ENCODE measurements around the gene KHDC4. TPM values are rescaled to one million over a fixed set of nuclear protein-coding genes. Genes with fewer than 3 reads are reported as not detected.
A peak's percentile ranks its signal among the peaks of the same experiment; 100 is the strongest.

The KHDC4 gene
- total and polyA plus RNA-seq, 10 of the 15 experiments (the other 5 are each of a cell fraction or from before 2014, with no cell fraction given), result 11.7 to 109 (median 41.9) TPM

DNA sequence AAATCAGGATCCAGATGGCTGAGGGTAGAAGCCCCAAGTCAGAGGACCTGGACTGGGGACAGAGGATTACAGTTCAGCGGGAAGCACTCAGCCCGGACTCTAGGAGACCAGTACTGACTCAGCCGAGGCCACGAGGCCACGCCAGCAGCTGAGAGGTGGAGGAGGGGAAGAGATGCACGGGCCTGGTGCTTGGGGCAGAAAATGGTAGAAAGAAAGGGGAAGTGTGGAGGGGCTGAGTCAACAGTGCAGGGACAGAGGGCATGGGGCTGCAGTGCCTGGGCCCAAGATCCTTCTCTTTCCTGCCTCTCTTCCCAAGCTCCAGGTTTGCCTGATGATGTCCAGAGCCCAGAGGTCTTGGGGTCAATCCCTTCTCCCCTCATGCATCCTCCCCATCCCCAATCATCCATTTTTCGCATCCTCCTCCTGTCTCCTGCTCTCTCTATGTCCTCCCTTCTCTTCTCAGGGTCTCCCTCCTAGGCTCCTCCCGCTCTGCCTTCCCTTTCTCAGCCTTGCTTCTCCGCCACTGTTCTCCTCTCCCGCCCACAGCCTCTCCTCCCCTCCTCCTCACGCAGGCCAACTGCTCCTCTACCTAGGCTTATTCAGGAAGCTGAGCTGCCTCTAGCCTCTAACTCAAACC lies 36.4 kb upstream of the KHDC4 start (continued):
- no peak for TF ChIP-seq KLF5 (IDR thresholded peaks at IDR 0.05; ENCODE audit: partially characterized antibody)
- TF ChIP-seq RAD21 (IDR thresholded peaks at IDR 0.05; ENCODE audit: insufficient read depth, low read depth, low read length), result no peak
- TF ChIP-seq E4F1 (IDR thresholded peaks at IDR 0.05; ENCODE audit: borderline replicate concordance, partially characterized antibody), result no peak
- TF ChIP-seq EP300 (IDR thresholded peaks at IDR 0.05; ENCODE audit: borderline replicate concordance in 1 of 2, control insufficient read depth in 1 of 2, low read depth in 2 of 2, low read length in 2 of 2), result peak in 1 of 2 experiments; percentile 46; a peak in 1 of 4 replicates
- 0 out of 2 replicates have a peak, but pooled peaks have one; percentile 34 for TF ChIP-seq BCL11A (IDR thresholded peaks at IDR 0.05; ENCODE audit: low read depth, low read length)
- TF ChIP-seq NFXL1 (IDR thresholded peaks at IDR 0.05; ENCODE audit: borderline replicate concordance), result no peak
- no peak for TF ChIP-seq LARP7 (IDR thresholded peaks at IDR 0.05)
- TF ChIP-seq PAX5 (IDR thresholded peaks at IDR 0.05; ENCODE audit: borderline replicate concordance, low read depth, low read length), result no peak; the same call in 1 of the 2 replicates
- peak; percentile 16 for TF ChIP-seq USF1 (IDR thresholded peaks at IDR 0.05; ENCODE audit: borderline replicate concordance, extremely low read length, insufficient read depth, low read depth, low read length)
- TF ChIP-seq FOXK2 (IDR thresholded peaks at IDR 0.05), result no peak
- no peak for TF ChIP-seq TAF1 (IDR thresholded peaks at IDR 0.05; ENCODE audit: borderline replicate concordance, low read depth, low read length)
- TF ChIP-seq PKNOX1 (IDR thresholded peaks at IDR 0.05), result no peak
- TF ChIP-seq ZNF622 (IDR thresholded peaks at IDR 0.05), result no peak
- TF ChIP-seq IKZF1 (conservative IDR thresholded peaks at IDR 0.05), result peak; percentile 78
- TF ChIP-seq ZNF217 (IDR thresholded peaks at IDR 0.05), result no peak
- TF ChIP-seq, protein P1, sequence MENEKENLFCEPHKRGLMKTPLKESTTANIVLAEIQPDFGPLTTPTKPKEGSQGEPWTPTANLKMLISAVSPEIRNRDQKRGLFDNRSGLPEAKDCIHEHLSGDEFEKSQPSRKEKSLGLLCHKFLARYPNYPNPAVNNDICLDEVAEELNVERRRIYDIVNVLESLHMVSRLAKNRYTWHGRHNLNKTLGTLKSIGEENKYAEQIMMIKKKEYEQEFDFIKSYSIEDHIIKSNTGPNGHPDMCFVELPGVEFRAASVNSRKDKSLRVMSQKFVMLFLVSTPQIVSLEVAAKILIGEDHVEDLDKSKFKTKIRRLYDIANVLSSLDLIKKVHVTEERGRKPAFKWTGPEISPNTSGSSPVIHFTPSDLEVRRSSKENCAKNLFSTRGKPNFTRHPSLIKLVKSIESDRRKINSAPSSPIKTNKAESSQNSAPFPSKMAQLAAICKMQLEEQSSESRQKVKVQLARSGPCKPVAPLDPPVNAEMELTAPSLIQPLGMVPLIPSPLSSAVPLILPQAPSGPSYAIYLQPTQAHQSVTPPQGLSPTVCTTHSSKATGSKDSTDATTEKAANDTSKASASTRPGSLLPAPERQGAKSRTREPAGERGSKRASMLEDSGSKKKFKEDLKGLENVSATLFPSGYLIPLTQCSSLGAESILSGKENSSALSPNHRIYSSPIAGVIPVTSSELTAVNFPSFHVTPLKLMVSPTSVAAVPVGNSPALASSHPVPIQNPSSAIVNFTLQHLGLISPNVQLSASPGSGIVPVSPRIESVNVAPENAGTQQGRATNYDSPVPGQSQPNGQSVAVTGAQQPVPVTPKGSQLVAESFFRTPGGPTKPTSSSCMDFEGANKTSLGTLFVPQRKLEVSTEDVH (IDR thresholded peaks at IDR 0.05; ENCODE audit: low read depth, partially characterized antibody), result no peak
- TF ChIP-seq CHD1 (IDR thresholded peaks at IDR 0.05; ENCODE audit: low read depth, low read length), result no peak
- TF ChIP-seq RCOR1 (conservative IDR thresholded peaks at IDR 0.05; ENCODE audit: low read depth, low read length), result no peak
- no peak for TF ChIP-seq IRF4 (IDR thresholded peaks at IDR 0.05; ENCODE audit: low read depth, low read length)
- no peak for TF ChIP-seq MEF2A (IDR thresholded peaks at IDR 0.05; ENCODE audit: insufficient read depth, low read depth, low read length)
- TF ChIP-seq ZNF24 (IDR thresholded peaks at IDR 0.05), result no peak
- 0 out of 2 replicates have a peak, but pooled peaks have one; percentile 34 for TF ChIP-seq POLR2A (IDR thresholded peaks at IDR 0.05; ENCODE audit: low read depth, low read length)
- no peak for TF ChIP-seq TCF7 (IDR thresholded peaks at IDR 0.05; ENCODE audit: borderline replicate concordance)
- no peak for TF ChIP-seq BMI1 (IDR thresholded peaks at IDR 0.05; ENCODE audit: borderline replicate concordance)
- no peak for TF ChIP-seq MTA2 (IDR thresholded peaks at IDR 0.05; ENCODE audit: low read depth)
- TF ChIP-seq CBFB (IDR thresholded peaks at IDR 0.05; ENCODE audit: low read depth), result no peak
